HCT116 (cell line): ENCODE measurements around the gene ADAM8. TPM values are rescaled to one million over a fixed set of nuclear protein-coding genes. Genes with fewer than 3 reads are reported as not detected.

ENCODE experiments used
- ATAC-seq: fragments of 200-7000 bp; cut with Tn5 transposase; 2 replicates; pipeline ENCODE4 v1.9.1; 2020; ENCODE audit warnings: mild to moderate bottlenecking, moderate library complexity
- BruUV-seq: library from RNA; stranded (reverse); fragments of 400-500 nt; replicated peaks from 2 replicates; lab custom pipeline; 2021; lab: Mats Ljungman, UMichigan
- CTCF ChIA-PET: fragments of 300-600 bp; sonication (Branson Sonifier 250); formaldehyde crosslinking; loops from one replicate; lab custom pipeline; 2021; ENCODE audit warnings: antibody characterized with exemption; lab: Charles Lee
- POLR2A ChIA-PET: fragments of 300-600, 350-600 bp; sonication (Branson Sonifier 250); formaldehyde crosslinking; loops from one replicate; lab custom pipeline; 2021; ENCODE audit warnings: antibody characterized with exemption; lab: Charles Lee
- RAD21 ChIA-PET, 2 experiments: fragments of 300-600 bp; sonication (Branson Sonifier 250); formaldehyde crosslinking; loops; one replicate each; lab custom pipeline; 2023; ENCODE audit warnings: low total read pairs in 2 of 2; ENCODE audit not compliant: uncharacterized antibody in 2 of 2, unreplicated experiment in 2 of 2, low non-redundant PET in 1 of 2; lab: Charles Lee
- DNase-seq: peaks from one replicate; pipeline ENCODE4 v3.0.0-alpha.2; 2010; ENCODE audit warnings: low read depth, low spot score
- H2AFZ ChIP-seq: fragments of 200-600 bp; shearing (Covaris generic), sonication (generic); 2 replicates; pipeline ENCODE4 v1.6.1; 2017; ENCODE audit warnings: low read depth, mixed run types, mixed read lengths, antibody characterized with exemption, low read length; ENCODE audit not compliant: poor library complexity, severe bottlenecking
- H3K27ac ChIP-seq: 2 replicates; pipeline ENCODE4 v1.5.1; 2012; ENCODE audit warnings: low read depth, low read length
- H3K27me3 ChIP-seq: fragments of 200-600 bp; sonication (generic); 2 replicates; pipeline ENCODE4 v1.6.1; 2016; ENCODE audit warnings: mixed run types, low read length, mixed read lengths; ENCODE audit not compliant: insufficient read depth
- H3K36me3 ChIP-seq, 2 experiments: fragments of 200-500 bp in 1 of 2; fragments of 200-600 bp in 1 of 2; sonication (Bioruptor generic) in 1 of 2; sonication (generic) in 1 of 2; 2 replicates each; pipeline versions ENCODE4 v1.5.1 to v1.6.1; 2014 to 2016; ENCODE audit warnings: low read length in 2 of 2, inconsistent platforms in 1 of 2, mixed read lengths in 1 of 2, mixed run types in 1 of 2; ENCODE audit not compliant: insufficient read depth in 2 of 2, control insufficient read depth in 1 of 2
- H3K4me1 ChIP-seq, 2 experiments: fragments of 200-600 bp in 1 of 2; sonication (generic) in 1 of 2; 2 replicates each; pipeline versions ENCODE4 v1.5.1 to v1.6.1; 2012 to 2017; ENCODE audit warnings: low read length in 2 of 2, inconsistent platforms in 1 of 2, mild to moderate bottlenecking in 1 of 2, mixed read lengths in 1 of 2, mixed run types in 1 of 2, moderate library complexity in 1 of 2; ENCODE audit not compliant: insufficient read depth in 2 of 2, control insufficient read depth in 1 of 2
- H3K4me2 ChIP-seq: fragments of 200-600 bp; sonication (generic); 2 replicates; pipeline ENCODE4 v1.6.1; 2017; ENCODE audit warnings: mixed run types, low read length, mixed read lengths
- H3K4me3 ChIP-seq, 2 experiments: fragments of 200-600 bp in 1 of 2; sonication (generic) in 1 of 2; replicated peaks in 1 of 2; 2 replicates each; pipeline ENCODE4 v1.5.1; 2011 to 2016; ENCODE audit warnings: low read length in 2 of 2, control low read depth in 1 of 2, low read depth in 1 of 2, mild to moderate bottlenecking in 1 of 2, mixed read lengths in 1 of 2, mixed run types in 1 of 2
- H3K79me2 ChIP-seq: fragments of 200-600 bp; sonication (generic); 2 replicates; pipeline ENCODE4 v1.6.1; 2017; ENCODE audit warnings: mild to moderate bottlenecking, mixed run types, low read length, moderate library complexity, mixed read lengths; ENCODE audit not compliant: insufficient read depth
- H3K9ac ChIP-seq: fragments of 200-600 bp; sonication (generic); 2 replicates; pipeline ENCODE4 v1.6.1; 2016; ENCODE audit warnings: low read length, mixed read lengths
- H3K9me2 ChIP-seq: fragments of 200-600 bp; sonication (generic), shearing (Covaris generic); 2 replicates; pipeline ENCODE4 v1.6.1; 2017; ENCODE audit warnings: mixed run types, mild to moderate bottlenecking, moderate library complexity; ENCODE audit not compliant: insufficient read depth
- H3K9me3 ChIP-seq, 2 experiments: fragments of 200-500 bp in 1 of 2; fragments of 200-600 bp in 1 of 2; sonication (Bioruptor generic) in 1 of 2; sonication (generic) in 1 of 2; 2 replicates each; pipeline ENCODE4 v1.6.1; 2014 to 2017; ENCODE audit warnings: low read length in 2 of 2, mixed read lengths in 2 of 2, inconsistent platforms in 1 of 2, low read depth in 1 of 2, mild to moderate bottlenecking in 1 of 2, mixed run types in 1 of 2, moderate library complexity in 1 of 2; ENCODE audit not compliant: control insufficient read depth in 1 of 2, insufficient read depth in 1 of 2
- H4K20me1 ChIP-seq: fragments of 200-600 bp; sonication (generic), shearing (Covaris generic); 2 replicates; pipeline ENCODE4 v1.6.1; 2017; ENCODE audit warnings: mixed run types, mild to moderate bottlenecking, moderate library complexity; ENCODE audit not compliant: insufficient read depth
- ATF3 ChIP-seq: IDR thresholded peaks from 2 replicates; pipeline ENCODE4 v1.6.1; 2012
- CBX3 ChIP-seq: IDR thresholded peaks from 2 replicates; pipeline ENCODE4 v1.6.1; 2012; ENCODE audit warnings: low read depth
- EGR1 ChIP-seq: IDR thresholded peaks from 2 replicates; pipeline ENCODE4 v1.6.1; 2012; ENCODE audit warnings: low read depth
- ELF1 ChIP-seq: IDR thresholded peaks from 2 replicates; pipeline ENCODE4 v1.6.1; 2012; ENCODE audit warnings: low read depth, borderline replicate concordance
- EZH2phosphoT487 ChIP-seq: fragments of 200-600 bp; IDR thresholded peaks from 2 replicates; pipeline ENCODE4 v1.6.1; 2018; ENCODE audit warnings: antibody characterized with exemption, borderline replicate concordance
- FOSL1 ChIP-seq: IDR thresholded peaks from 2 replicates; pipeline ENCODE4 v1.6.1; 2012; ENCODE audit warnings: low read depth
- JUND ChIP-seq: IDR thresholded peaks from 2 replicates; pipeline ENCODE4 v1.6.1; 2012
- POLR2A ChIP-seq: IDR thresholded peaks from 2 replicates; pipeline ENCODE4 v1.7.0; 2011; ENCODE audit warnings: borderline replicate concordance; ENCODE audit not compliant: insufficient read depth, insufficient read length; ENCODE audit errors: extremely low read depth
- POLR2AphosphoS5 ChIP-seq: IDR thresholded peaks from 2 replicates; pipeline ENCODE4 v1.6.1; 2011; ENCODE audit warnings: mild to moderate bottlenecking, low read depth, low read length, moderate library complexity
- RAD21 ChIP-seq: IDR thresholded peaks from 2 replicates; pipeline ENCODE4 v1.6.1; 2012; ENCODE audit warnings: low read depth, mild to moderate bottlenecking
- SP1 ChIP-seq: IDR thresholded peaks from 2 replicates; pipeline ENCODE4 v1.6.1; 2012; ENCODE audit warnings: low read depth
- SRF ChIP-seq: IDR thresholded peaks from 2 replicates; pipeline ENCODE4 v1.6.1; 2012; ENCODE audit warnings: low read depth
- TCF7L2 ChIP-seq: IDR thresholded peaks from 2 replicates; pipeline ENCODE4 v1.7.0; 2011; ENCODE audit warnings: borderline replicate concordance, inconsistent platforms; ENCODE audit not compliant: insufficient read depth, insufficient read length; ENCODE audit errors: extremely low read depth
- YY1 ChIP-seq: IDR thresholded peaks from 2 replicates; pipeline ENCODE4 v1.6.1; 2011; ENCODE audit warnings: low read length, low read depth, moderate library complexity, mild to moderate bottlenecking; ENCODE audit not compliant: insufficient replicate concordance; ENCODE audit errors: extremely low read depth
- ZBTB33 ChIP-seq: IDR thresholded peaks from 2 replicates; pipeline ENCODE4 v1.6.1; 2011; ENCODE audit warnings: mild to moderate bottlenecking, low read length, moderate library complexity; ENCODE audit not compliant: insufficient replicate concordance; ENCODE audit errors: extremely low read depth
- ZFX ChIP-seq: fragments of 450-650 bp; IDR thresholded peaks from 2 replicates; pipeline ENCODE4 v1.6.1; 2017
- ZNF274 ChIP-seq: fragments of 200-500 bp; sonication (Bioruptor generic); IDR thresholded peaks from 2 replicates; pipeline ENCODE4 v1.6.1; 2014; ENCODE audit warnings: mild to moderate bottlenecking, low read depth, low read length, inconsistent platforms
- intact Hi-C: fragments of 100-400 bp; cut with micrococcal nuclease; formaldehyde crosslinking; loops from 2 replicates; pipeline ENCODE4 v1.10.0; 2022
- total RNA-seq: library from RNA; stranded (reverse); gene quantifications from one replicate; pipeline ENCODE4 v1.2.1, GENCODE V29; 2021; ENCODE audit not compliant: unreplicated experiment
- TF ChIP-seq, protein P1 (sequence below): IDR thresholded peaks from 2 replicates; pipeline ENCODE4 v1.6.1; 2012
- TF ChIP-seq, protein P2 (sequence below), 3 experiments: fragments of 200-600 bp in 1 of 3; sonication (generic) in 1 of 3; IDR thresholded peaks in 2 of 3; conservative IDR thresholded peaks in 1 of 3; 2 replicates each; pipeline ENCODE4 v1.5.1; 2012 to 2017; ENCODE audit warnings: low read depth in 2 of 3, low read length in 2 of 3, antibody characterized with exemption in 1 of 3, borderline replicate concordance in 1 of 3, control low read depth in 1 of 3, mild to moderate bottlenecking in 1 of 3, mixed read lengths in 1 of 3, mixed run types in 1 of 3, moderate library complexity in 1 of 3; ENCODE audit not compliant: insufficient read depth in 1 of 3

ADAM8 gene
- total RNA-seq, 1 experiment from 2014 or later = 4.1 TPM

DNA sequence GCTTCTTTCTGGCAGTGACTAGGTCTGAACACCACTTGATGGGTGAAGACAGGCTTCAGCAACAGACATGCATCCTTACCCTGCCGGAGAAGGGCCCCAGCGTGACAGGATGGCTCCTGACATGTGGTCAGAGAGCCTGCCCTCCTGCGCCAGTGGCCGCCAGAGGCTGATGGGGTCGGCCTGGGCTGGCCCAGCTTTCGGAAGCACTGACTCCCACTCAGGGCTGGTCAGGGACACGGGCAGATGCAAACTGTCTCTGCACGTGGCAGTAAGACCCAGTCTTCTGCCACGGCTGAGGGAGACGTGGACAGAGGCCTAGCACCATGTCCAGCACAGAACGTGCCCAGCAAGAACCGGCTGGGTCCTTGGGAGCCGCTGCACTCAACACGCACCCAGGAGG, 21.8 kb upstream of the ADAM8 start:
- Histone ChIP-seq H3K9ac (no peak overlapping the region), H3K27me3 (no peaks in the 10 kb centered on the region), H3K4me2 (no peak overlapping the region), H3K9me2 (no peaks in the 10 kb centered on the region), H3K79me2 (peaks cover 10% of the 10 kb centered on the region; the same call in 1 of the 2 replicates), H3K27ac (no peak overlapping the region), H3K36me3 (peaks cover 0 to 4% of the 10 kb centered on the region in 2 experiments; a peak in 3 of 4 replicates), H3K4me3 (no peak overlapping the region), H3K9me3 (no peaks in the 10 kb centered on the region), H2AFZ (no peak overlapping the region), H3K4me1 (peaks cover 0 to 1% of the 10 kb centered on the region in 2 experiments; a peak in 1 of 4 replicates), H4K20me1 (no peaks in the 10 kb centered on the region)
- DNase-seq (no peak), ATAC-seq (no peak)
- no peak for TF ChIP-seq ELF1
- TF ChIP-seq ZFX = no peak
- no peak for TF ChIP-seq SRF
- TF ChIP-seq POLR2A = no peak
- TF ChIP-seq YY1 = no peak
- TF ChIP-seq, protein P1, sequence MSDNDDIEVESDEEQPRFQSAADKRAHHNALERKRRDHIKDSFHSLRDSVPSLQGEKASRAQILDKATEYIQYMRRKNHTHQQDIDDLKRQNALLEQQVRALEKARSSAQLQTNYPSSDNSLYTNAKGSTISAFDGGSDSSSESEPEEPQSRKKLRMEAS = no peak
- no peak for TF ChIP-seq FOSL1
- TF ChIP-seq TCF7L2 = no peak
- TF ChIP-seq SP1 = no peak
- no peak for TF ChIP-seq JUND
- TF ChIP-seq EZH2phosphoT487 = no peak
- no peak for TF ChIP-seq ZBTB33
- no peak for TF ChIP-seq POLR2AphosphoS5
- no peak for TF ChIP-seq RAD21
- TF ChIP-seq ATF3 = no peak
- no peak for TF ChIP-seq CBX3
- TF ChIP-seq, protein P2, sequence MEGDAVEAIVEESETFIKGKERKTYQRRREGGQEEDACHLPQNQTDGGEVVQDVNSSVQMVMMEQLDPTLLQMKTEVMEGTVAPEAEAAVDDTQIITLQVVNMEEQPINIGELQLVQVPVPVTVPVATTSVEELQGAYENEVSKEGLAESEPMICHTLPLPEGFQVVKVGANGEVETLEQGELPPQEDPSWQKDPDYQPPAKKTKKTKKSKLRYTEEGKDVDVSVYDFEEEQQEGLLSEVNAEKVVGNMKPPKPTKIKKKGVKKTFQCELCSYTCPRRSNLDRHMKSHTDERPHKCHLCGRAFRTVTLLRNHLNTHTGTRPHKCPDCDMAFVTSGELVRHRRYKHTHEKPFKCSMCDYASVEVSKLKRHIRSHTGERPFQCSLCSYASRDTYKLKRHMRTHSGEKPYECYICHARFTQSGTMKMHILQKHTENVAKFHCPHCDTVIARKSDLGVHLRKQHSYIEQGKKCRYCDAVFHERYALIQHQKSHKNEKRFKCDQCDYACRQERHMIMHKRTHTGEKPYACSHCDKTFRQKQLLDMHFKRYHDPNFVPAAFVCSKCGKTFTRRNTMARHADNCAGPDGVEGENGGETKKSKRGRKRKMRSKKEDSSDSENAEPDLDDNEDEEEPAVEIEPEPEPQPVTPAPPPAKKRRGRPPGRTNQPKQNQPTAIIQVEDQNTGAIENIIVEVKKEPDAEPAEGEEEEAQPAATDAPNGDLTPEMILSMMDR (IDR thresholded peaks at IDR 0.05 in 2 of 3, conservative IDR thresholded peaks at IDR 0.05 in 1 of 3; ENCODE audit: borderline replicate concordance in 1 of 3, insufficient read depth in 1 of 3, low read depth in 2 of 3, low read length in 2 of 3) = no peak
- TF ChIP-seq EGR1 = no peak
- TF ChIP-seq ZNF274 = no peak
- POLR2A ChIA-PET = no interaction called here
- intact Hi-C loops = no loop called here
- CTCF ChIA-PET = no interaction called here
- RAD21 ChIA-PET = interaction anchor here in 1 of 2 experiments (0.6 kb wide), 1 partner anchor 51 kb away, joined by 3 read pairs; no protein-coding TSS in a partner anchor
- BruUV-seq = no TSS peak
